Kidney tubule cell (primary cell): ENCODE results near the gene SYNM.
A peak's percentile ranks its signal among the peaks of the same experiment; 100 is the strongest.

Experiments used
- DNase-seq: peaks from one replicate; pipeline ENCODE4 v3.0.0-alpha.2; 2018; ENCODE audit warnings: low spot score

Gene SYNM

GRCh38 chr15:99143655-99144610 lies 39.1 kb downstream of the SYNM start:
- DNase-seq: peak; percentile 32

GRCh38 chr15:99145005-99145404 lies 40.1 kb downstream of the SYNM start:
- DNase-seq: no peak

GRCh38 chr15:99145778-99146177 lies 40.9 kb downstream of the SYNM start:
- DNase-seq: no peak

- DNase-seq: no peak
Observed at GRCh38 chr15:99146661-99147060, 41.8 kb downstream of the SYNM start.

DNA sequence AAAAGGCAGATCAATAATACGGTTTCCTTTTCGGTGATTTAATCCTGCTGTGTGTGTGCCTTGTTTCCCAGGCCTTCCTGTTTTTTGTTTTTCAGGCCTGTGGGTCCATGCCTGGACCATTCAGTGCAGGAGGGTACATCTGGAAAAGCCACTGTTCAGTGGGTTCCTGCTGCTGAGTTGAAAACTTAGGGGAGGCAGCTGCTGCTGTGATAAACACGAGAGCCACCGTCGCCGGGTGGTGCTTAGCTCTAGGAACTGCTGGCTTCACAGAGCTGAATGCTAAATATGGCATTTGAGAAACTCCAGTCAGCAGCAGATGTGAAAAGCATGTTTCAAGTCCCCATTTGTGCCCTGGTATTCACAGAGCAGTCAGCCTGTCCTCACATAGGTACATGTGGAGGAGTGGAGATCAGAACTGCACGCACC lies 44.0 kb downstream of the SYNM start:
- no peak for DNase-seq

DNA sequence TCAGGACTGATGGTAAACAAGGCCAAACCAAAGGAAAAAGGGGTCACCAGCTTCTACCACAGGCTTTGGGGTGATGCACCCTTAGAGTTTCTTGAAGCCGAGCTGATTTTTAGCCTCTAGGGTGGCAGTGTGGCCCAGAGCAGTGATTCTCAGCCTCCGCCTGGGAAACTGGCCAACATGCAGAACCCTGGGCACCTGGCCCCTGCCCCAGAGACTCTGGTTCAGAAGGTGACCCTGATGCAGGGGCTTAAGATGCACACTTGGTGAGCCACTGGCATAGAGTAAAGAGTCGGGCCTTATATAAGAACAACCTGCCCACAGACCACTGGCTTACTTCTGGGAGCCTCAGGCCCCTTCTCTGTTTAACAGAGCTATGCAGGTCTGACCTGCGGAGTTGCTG lies 44.5 kb downstream of the SYNM start:
- no peak for DNase-seq

DNA sequence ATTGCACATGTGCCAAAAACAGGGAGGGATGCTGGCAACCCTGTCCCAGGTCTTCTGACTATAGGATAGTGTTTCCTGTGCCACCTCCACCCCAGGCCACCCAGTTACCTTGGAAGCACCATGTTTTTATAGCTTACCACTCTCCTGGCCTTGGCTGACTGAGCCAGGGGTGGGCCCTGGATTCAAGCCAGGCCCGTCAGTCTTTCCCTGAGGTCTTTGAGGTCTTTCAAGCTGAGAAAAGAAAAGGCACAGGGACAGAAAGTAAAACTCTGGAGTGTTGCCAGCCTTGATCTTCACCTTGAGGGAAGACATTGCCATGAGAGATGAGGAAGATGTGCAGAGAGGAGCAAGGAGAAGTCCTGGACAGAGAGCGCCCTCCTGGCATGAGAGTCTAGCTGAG lies 46.3 kb downstream of the SYNM start:
- DNase-seq: no peak

DNA sequence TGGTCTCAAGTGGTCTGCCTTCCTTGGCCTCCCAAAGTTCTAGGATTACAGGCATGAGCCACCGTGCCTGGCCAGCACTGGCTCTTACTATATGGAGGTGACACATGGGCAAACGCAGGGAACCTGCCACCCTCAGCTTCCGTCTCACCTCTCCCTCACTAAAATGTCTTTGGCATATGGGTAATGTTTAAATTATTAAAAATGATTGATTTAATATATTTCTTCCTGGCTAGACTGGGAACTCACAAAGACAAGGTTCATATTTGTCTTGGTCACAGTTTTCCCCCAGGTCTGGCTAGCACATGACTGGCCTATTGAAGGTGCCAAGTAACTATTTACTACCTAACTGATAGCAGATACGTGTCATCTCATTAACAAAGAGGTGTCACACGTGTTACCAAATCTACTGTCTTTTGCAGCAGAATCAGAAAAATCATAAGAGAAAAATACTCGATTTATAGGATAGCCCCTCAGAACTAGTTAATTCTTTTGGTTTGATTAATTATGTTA lies 48.2 kb downstream of the SYNM start:
- no peak for DNase-seq

- DNase-seq: no peak
Observed at GRCh38 chr15:99154271-99154670, 49.4 kb downstream of the SYNM start.

GRCh38 chr15:99155961-99156443 lies 51.1 kb downstream of the SYNM start:
- no peak for DNase-seq

DNA sequence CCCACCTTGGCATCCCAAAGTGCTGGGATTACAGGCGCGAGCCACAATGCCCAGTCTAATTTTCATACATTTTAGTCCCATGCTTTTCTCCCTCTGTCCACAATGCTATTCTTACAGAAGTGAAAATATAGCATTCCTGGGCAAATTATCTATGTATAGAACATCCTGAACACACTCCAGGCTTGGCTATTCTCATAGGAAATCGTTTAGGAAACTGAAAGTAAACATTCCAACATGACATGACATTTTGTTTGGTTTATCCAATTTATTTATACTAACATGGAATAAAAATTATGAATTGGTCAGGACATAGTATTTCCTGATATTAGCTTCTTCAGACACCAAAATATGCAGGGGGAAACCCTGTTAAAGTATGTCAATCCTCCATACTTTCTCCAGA lies 52.6 kb downstream of the SYNM start:
- no peak for DNase-seq

DNA sequence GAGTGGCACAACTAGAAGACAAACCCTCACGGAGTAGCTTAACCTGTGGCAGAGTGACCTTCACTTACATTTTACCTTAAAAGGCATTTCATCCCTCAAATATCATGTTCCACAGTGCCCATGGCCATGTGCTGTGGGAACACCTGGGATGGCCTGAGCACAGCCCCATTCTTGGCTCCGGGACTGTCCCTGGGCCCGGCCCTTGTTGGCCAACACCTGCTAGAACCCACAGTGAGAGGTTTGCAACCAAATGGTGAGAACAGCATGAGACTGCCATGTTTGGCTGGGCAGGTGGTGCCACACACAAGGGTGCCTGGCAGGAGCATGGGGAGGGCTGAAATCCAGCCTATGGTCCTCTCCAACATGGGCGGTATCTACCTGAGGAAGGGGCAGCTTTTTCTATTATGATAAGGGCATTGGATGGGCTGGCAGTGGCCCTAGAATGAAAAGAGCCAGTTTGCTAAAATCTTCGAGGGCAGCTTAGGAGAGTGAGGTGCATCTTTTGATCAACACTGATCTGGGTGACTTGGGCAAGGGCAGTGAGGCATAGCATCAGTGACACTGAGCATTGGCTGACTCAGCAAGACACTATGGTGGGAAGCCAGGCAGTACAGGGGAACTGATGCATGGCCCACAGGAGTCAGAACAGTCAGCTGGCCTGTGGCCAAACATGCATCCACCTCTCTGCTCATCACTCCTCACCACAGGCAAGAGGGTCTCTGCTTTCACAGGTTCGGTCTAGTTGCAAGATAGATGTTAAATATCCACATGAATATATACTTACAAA lies 53.9 kb downstream of the SYNM start:
- peak; percentile 74 for DNase-seq

DNA sequence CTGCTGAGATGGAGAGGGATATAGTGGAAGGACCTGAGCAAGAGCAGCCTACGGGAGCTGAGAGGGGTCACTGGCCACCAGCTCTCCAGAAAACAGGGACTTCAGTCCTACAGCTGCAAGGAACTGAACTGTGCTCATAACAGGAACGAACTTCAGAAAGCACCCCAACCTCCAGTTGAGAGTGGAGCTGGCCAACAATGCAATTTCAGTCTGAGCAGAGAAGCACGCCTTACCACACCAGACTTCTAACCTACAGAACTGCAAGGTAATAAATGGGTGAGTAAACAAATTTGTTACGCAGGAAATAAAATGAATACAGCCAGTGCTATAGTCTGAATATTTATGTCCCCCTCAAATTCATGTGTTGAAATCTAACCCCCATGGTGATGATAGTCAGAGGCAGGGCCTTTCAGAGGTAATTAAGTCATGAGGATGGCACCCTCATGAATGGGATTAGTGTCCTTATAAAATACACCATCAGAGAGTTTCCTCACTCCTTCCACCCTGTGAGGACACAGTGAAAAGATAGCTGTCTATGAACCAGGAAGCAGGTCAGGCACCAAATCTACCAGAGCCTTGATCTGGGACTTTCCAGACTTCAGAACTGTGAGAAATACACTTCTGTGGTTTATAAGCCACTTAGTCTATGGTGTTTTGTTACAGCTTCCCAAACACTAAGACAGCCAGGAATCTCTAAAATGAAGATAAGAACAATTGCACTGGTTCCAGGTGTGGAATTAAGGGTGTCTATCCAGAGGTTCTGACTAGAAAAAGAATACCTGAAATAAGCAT lies 58.6 kb downstream of the SYNM start:
- peak; percentile 46 for DNase-seq

DNA sequence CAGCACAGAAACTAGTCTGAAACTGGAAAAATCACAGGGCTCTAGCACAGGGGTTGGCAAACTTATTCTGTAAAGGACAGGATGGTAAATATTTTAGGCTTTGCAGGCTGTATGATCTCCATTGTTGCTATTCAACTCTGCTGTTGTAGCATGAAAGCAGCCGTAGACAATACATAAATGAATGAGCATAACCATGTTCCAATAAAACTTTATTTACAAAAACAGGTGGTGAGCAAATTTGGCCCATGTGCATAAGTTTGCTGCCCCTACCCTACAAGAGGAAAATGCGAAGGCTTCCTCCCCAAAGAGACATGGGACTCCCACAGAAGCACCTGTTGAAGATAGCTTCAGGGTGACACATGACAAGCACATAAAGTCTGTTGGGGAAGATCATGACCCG lies 59.2 kb downstream of the SYNM start:
- no peak for DNase-seq

GRCh38 chr15:99165020-99165790 lies 60.3 kb downstream of the SYNM start:
- DNase-seq: no peak

DNA sequence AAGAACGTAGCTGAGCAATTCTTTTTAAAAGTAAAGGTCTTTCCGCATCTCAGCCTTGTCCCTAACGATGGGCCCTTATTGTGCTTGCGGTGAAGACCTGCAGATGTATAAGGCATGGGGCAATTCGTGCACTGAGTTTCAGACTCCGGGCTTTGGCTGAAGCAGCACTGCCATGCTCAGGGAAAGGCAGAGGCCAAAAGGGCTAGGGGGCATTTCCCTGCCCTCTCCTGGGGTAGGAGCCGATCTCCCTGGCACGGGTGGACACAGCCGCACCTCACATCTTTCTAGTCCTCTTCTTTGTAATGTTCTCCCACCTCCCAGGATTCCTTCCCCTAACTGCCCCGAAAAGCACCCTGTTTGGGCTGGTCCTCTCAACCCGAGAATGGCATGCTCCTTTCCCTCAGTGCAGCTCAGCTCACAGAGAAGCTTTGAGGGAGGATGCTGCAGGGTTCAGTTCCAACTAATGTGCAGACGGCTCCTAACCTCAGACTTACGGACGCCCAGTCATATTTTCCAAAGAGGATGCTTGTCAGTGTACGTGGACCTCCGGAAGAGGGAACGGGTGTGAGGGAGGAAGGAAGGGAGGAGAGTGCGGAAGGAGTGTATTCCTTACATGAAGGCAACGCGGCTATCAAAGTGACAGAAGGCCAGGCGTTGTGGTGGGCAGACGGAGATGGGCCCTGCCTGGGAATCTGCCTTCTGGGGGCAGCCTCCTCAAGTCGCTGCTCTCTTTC lies 61.2 kb downstream of the SYNM start:
- DNase-seq: no peak

DNA sequence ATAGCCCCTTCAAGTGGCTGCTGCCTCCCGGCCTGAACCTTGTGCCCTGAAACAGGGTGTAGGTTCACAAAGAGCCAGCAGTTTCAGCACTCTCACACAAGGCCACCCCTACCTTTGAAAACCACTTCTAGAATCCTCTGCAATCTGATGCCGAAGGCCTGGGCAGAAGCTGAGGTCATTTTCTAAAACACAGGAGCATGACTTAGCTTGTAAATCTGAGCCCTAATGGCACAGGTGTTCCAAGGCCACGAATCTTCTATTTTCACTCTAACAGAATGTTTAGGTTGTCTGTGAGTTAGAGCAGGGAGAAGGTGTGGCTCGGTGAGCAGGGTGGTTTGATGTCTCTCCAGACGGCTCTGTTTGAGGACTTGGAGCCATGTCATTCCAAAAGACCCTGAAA lies 62.3 kb downstream of the SYNM start:
- no peak for DNase-seq

GRCh38 chr15:99167640-99168039 lies 62.8 kb downstream of the SYNM start:
- no peak for DNase-seq

GRCh38 chr15:99168601-99169580 lies 64.0 kb downstream of the SYNM start:
- DNase-seq: no peak
